Measurements from ENCODE around the gene ZNF701. TPM values are rescaled to one million over a fixed set of nuclear protein-coding genes. Genes with fewer than 3 reads are reported as not detected.
"Not testable (repeated sequence)": the region's sequence is repeated elsewhere in the genome, so short reads cannot be mapped to it uniquely, and the experiment has no call there.

ZNF701 gene
- total RNA-seq: 10 to 100 TPM; 14.9 to 19.0 TPM
- 11.2 to 29.2 reads per million in 2 donors for total RNA-seq

DNA sequence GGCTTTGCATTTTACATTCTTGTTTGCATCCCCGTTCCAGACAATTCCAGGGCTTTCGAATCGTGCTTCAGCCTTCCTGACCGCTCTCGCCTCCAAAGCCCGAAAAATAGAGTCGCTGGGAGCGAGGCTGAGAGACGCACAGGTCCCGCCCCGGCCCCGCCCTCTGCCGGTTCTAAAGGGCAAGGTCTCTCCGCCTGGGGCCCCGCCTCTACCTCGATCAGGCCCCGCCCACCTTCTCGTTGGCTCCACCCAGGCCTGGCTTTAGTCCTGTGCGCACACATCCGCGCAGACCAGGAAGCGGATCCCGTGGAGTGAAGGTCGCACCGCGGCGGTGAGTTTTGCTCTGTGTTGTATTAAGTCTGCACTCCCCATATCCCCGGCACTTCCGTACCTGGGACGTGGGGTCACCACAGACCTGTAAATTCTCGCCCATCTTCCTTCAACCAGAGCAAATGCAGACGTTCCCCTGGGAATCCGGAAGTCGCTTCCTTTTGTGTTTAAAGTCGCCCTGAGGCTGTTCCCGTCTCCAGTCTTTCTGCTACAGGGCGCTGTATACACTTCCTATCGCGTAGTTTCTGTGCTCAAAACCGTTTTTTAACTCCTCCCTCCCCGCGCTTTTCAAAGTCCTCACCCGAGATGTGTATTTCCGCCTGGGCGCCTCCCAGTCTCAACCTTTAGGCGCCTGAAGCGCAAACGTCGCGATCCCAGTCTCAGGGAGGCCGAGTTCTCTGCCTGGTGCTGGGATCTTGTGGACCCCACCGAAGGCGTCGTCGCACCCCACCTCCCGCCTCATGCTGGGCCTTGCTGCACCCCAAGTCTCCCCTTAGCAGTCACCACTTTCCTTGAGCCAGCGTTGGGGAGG lies at the start of gene ZNF701:
ZNF701 (plus strand) TSS at position 288 of the 862 bp plus-strand sequence. CDS start 3,861 bp downstream, outside the sequence.
- H3K27ac Mint-ChIP-seq: peak within 1 kb of the TSS; percentile 92

DNA sequence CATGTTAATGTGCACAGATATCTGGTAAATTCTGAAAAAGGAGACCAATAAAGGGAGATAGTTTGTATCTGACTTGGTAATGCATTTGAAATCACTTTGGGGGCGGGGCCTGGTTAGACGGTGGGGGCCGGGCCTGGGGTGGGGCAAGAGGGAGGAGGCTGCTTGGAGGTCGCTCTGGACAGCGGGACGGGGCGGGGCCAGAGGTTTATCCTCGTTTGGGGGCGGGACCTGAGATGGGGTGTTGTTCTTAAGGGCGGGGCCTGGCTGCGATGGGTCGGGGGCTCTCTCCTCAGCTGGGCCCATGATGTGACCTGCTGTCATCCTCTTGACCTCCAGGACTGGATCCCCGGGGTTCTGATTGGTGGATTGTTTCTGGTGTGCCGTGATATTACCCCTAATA lies 47.5 kb upstream of the ZNF701 start:
- no peaks in the 10 kb centered on the region for H3K27me3 Mint-ChIP-seq
- DNase-seq: no peak
- no peaks in the 10 kb centered on the region for H3K9me3 ChIP-seq (ENCODE audit: control insufficient read depth, low read length, poor library complexity, severe bottlenecking)
- H3K27ac Mint-ChIP-seq: no peak overlapping the region
- no peak for ATAC-seq
- H3K36me3 Mint-ChIP-seq (ENCODE audit: low read depth): no peaks in the 10 kb centered on the region
- H3K4me3 Mint-ChIP-seq: no peak overlapping the region
- H3K4me1 Mint-ChIP-seq: peaks cover 2% of the 10 kb centered on the region

More for the DNA sequence above, at the start of gene ZNF701:
- Mint-ChIP-seq H3K27me3 (no peaks in the 10 kb centered on the region), H3K36me3 (ENCODE audit: low read depth) (peaks cover 10% of the 10 kb centered on the region), H3K4me1 (peaks cover 18% of the 10 kb centered on the region), H3K4me3 (peak within 1 kb of the TSS; percentile 92)
- peaks cover 11% of the 10 kb centered on the region for H3K9me3 ChIP-seq (ENCODE audit: control insufficient read depth, low read length, poor library complexity, severe bottlenecking)
- ATAC-seq (peak; percentile 99), DNase-seq (peak; percentile 86 to 95 (median 93))

DNA sequence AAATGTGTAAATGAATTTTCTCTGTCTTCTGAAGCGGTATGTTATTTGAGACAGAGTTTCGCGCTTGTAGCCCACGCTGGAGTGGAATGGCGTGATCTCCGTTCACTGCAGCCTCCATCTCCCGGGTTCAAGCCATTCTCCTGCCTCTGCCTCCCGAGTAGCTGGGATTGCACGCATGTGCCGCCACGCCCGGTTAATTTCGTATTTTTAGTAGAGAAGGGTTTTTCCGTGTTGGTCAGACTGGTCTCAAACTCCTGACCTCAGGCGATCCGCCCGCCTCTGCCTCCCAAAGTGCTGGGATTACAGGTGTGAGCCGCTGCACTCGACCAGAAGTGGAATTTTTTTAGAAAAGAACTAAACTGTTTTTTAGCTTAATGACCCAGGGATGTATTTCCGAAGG lies 46.0 kb upstream of the ZNF701 start:
- no peak for ATAC-seq
- H3K27ac Mint-ChIP-seq: no peak overlapping the region
- peaks cover 14% of the 10 kb centered on the region for H3K4me1 Mint-ChIP-seq
- H3K36me3 Mint-ChIP-seq (ENCODE audit: low read depth): peaks cover 6% of the 10 kb centered on the region
- no peak overlapping the region for H3K4me3 Mint-ChIP-seq
- H3K27me3 Mint-ChIP-seq: no peaks in the 10 kb centered on the region
- no peaks in the 10 kb centered on the region for H3K9me3 ChIP-seq (ENCODE audit: control insufficient read depth, low read length, poor library complexity, severe bottlenecking)
- no peak for DNase-seq

DNA sequence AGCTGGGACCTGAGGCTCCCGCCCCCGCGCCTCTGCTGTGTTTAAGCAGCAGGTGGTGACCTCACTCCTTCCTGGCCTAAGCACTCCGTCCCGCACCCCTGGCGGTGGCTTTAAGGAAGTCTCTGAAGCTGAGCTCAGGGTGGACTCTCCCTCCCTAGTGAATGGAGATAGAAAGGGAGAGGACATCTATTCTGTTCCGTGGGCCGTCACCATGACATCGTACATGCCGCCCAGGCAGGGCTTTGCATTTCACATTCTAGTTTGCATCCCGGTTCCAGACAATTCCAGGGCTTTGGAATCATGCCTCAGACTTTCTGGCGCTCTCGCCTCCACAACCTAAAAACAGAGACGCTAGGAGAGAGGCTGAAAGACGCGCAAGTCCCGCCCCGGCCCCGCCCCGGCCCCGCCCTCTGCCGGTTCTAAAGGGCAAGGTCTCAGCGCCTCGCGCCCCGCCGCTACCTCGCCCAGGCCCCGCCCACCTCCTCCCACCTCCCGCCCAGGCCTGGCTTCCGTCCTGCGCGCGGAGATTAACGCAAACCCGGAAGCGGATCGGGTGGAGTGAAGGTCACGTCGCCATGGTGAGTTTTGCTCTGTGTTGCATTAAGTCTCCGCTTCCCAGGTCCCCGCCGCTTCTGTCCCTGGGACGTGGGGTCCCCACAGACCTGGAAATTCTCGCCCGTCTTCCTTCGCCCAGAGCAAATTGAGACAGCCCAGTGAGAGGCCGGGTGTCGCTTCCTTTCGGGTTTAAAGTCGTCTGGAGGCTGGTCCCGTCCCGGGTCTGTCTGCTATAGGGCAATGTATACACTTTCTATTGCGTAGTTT lies 42.7 kb upstream of the ZNF701 start, which contains the start of gene ZNF808:
ZNF808 (plus strand) TSS at position 535 of the 822 bp plus-strand sequence. CDS start 15,617 bp downstream, outside the sequence.
- no peaks in the 10 kb centered on the region for H3K9me3 ChIP-seq (ENCODE audit: control insufficient read depth, low read length, poor library complexity, severe bottlenecking)
- peak; percentile 94 for ATAC-seq
- Mint-ChIP-seq H3K27ac (peak within 1 kb of the TSS; percentile 96), H3K4me3 (peak within 1 kb of the TSS; percentile 97), H3K27me3 (no peaks in the 10 kb centered on the region), H3K4me1 (peaks cover 19% of the 10 kb centered on the region), H3K36me3 (ENCODE audit: low read depth) (peaks cover 6% of the 10 kb centered on the region)
- peak; percentile 86 to 98 (median 96) for DNase-seq

DNA sequence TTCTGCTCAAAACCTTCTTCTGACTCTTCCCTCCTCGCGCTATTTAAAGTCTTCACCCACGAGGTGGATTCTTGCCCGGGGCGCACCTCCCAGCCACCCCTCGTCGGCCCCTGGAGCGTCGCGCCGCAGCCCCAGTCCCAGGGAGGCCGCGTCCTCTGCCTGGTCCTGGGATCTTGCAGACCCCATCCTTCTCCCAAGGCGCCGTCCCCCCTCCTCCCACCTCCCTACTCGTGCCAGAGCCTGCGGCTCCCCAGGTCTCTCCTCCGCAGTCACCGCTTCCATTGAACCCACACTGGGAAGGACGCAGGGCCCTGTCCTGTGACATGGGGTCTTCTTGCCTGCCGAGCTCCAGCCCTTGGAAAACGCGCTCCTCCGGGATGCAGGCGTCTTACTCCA lies 42.1 kb upstream of the ZNF701 start:
- peak; percentile 2 for ATAC-seq
- Mint-ChIP-seq H3K27ac (peak overlapping the region; percentile 96), H3K4me3 (peak overlapping the region; percentile 97), H3K36me3 (ENCODE audit: low read depth) (peaks cover 6% of the 10 kb centered on the region), H3K4me1 (peaks cover 19% of the 10 kb centered on the region), H3K27me3 (no peaks in the 10 kb centered on the region)
- no peaks in the 10 kb centered on the region for H3K9me3 ChIP-seq (ENCODE audit: control insufficient read depth, low read length, poor library complexity, severe bottlenecking)
- DNase-seq: no peak

DNA sequence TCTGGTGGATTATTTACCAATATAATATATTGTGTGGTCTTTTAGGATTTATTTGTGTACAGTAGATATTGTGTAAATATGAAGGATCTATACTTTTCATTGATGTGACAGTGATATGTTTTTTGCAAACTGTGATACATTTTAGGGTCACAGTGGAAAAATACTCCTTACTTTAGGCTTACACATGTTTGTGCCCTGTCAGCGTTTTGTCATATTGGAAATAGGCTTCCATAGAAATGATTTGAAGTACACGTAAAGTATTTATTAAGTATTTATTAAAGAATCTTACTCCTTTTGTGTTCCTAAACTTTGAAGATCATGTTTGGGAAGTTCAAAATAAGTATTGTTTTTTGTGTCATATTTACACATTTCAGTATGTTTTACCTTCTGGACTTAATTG lies 37.6 kb upstream of the ZNF701 start:
- no peaks in the 10 kb centered on the region for H3K9me3 ChIP-seq (ENCODE audit: control insufficient read depth, low read length, poor library complexity, severe bottlenecking)
- Mint-ChIP-seq H3K27ac (no peak overlapping the region), H3K36me3 (ENCODE audit: low read depth) (peaks cover 8% of the 10 kb centered on the region), H3K27me3 (no peaks in the 10 kb centered on the region), H3K4me3 (no peak overlapping the region), H3K4me1 (peaks cover 34% of the 10 kb centered on the region)
- no peak for ATAC-seq
- DNase-seq: no peak

DNA sequence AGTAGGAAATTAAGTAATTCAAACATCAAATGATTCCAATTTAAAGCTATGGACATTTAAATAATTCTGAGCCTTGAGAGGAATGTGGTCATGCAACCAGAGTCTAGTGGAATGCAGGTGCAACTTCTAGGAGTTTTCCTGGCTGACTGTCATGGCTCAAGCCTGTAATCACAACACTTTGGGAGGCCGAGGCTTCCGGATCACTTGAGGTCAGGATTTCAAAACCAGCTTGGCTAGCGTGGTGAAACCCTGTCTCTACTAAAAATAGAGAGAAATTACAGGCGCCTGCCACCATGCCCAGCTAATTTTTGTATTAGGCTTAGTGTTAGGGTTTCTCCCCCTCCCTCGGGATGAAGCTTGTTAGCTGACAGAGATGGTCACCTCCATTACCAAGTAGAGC lies 36.2 kb upstream of the ZNF701 start:
- Mint-ChIP-seq H3K27ac (no peak overlapping the region), H3K4me1 (peaks cover 27% of the 10 kb centered on the region)

DNA sequence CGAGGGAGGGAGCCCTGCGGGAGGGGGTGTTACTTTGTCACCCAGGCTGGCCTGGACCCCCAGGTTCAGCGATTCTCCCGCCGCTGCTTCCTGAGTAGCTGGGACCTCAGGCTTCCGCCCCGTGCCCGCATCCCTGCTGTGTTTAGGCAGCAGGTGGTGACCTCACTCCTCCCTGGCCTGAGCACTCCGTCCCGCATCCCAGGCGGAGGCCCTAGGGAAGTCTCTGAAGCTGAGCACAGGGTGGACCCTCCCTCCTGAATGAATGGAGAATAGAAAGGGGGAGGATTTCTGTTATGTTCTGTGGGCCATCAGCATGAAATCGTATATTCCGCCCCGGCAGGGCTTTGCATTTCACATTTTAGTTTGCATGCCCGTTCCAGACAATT lies 34.7 kb upstream of the ZNF701 start:
- Mint-ChIP-seq H3K27ac (peak overlapping the region; percentile 84), H3K4me1 (peaks cover 24% of the 10 kb centered on the region), H3K4me3 (peak overlapping the region; percentile 92)
- DNase-seq (peak in 1 of 3 donors; percentile 8), ATAC-seq (peak; percentile 10)
- not testable (repeated sequence) for H3K9me3 ChIP-seq (ENCODE audit: control insufficient read depth, low read length, poor library complexity, severe bottlenecking); H3K27me3 Mint-ChIP-seq; H3K36me3 Mint-ChIP-seq (ENCODE audit: low read depth)

More for the DNA sequence above, 36.2 kb upstream of the ZNF701 start:
- no peak for DNase-seq
- Mint-ChIP-seq H3K27me3 (no peaks in the 10 kb centered on the region), H3K36me3 (ENCODE audit: low read depth) (peaks cover 2% of the 10 kb centered on the region), H3K4me3 (no peak overlapping the region)
- H3K9me3 ChIP-seq (ENCODE audit: control insufficient read depth, low read length, poor library complexity, severe bottlenecking): no peaks in the 10 kb centered on the region
- ATAC-seq: no peak

DNA sequence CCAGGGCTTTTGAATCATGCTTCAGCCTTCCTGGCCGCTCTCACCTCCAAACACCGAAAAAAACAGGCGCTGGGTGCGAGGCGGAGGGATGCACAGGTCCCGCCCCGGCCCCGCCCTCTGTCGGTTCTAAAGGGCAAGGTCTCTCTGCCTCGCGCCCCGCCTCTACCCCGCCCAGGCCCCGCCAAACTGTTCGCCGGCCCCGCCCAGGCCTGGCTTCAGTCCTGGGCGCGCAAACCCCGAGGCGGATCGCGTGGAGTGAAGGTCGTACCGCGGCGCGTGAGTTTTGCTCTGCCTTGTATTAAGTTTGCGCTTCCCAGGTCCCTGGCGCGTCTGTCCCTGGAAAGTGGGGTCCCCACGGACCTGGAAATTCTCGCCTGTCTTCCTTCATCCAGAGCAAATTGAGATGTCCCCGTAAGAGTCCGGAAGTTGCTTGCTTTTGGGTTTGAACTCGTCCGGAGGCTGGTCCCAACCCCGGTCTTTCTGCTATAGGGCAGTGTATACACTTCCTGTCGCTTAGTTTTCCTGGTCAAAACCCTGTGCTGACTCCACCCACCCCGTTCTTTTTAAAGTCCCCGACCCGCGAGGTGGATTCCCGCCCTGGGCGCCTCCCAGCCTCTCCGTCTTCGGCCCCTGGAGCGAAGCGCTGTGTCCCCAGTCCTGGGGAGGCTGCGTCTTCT lies 34.2 kb upstream of the ZNF701 start:
- no peaks in the 10 kb centered on the region for H3K27me3 Mint-ChIP-seq
- peak overlapping the region; percentile 84 for H3K27ac Mint-ChIP-seq
- H3K4me3 Mint-ChIP-seq: peak overlapping the region; percentile 92
- no peaks in the 10 kb centered on the region for H3K9me3 ChIP-seq (ENCODE audit: control insufficient read depth, low read length, poor library complexity, severe bottlenecking)
- DNase-seq (peak; percentile 82 to 89 (median 87)), ATAC-seq (peak; percentile 96)
- peaks cover 2% of the 10 kb centered on the region for H3K36me3 Mint-ChIP-seq (ENCODE audit: low read depth)
- peaks cover 24% of the 10 kb centered on the region for H3K4me1 Mint-ChIP-seq

DNA sequence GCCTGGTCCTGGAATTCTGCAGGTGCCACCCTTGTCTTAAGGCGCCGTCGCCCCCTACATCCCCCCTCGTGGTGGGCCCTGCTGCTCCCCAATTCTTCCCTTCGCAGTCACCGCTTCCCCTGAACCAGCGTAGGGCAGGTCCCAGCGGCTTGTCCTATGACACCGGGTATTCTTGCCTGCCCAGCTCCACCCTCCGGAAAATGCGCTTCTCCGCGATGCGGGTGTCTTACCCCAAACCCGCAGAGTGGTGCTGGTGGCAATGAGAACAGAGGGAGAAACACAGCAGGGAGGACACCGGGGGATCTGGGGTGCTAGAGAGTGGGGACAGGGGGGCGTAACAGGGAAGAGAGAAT lies 33.7 kb upstream of the ZNF701 start:
- peaks cover 22% of the 10 kb centered on the region for H3K4me1 Mint-ChIP-seq
- H3K36me3 Mint-ChIP-seq (ENCODE audit: low read depth): peaks cover 2% of the 10 kb centered on the region
- ATAC-seq (peak; percentile 53), DNase-seq (peak in 1 of 3 donors; percentile 20)
- H3K27me3 Mint-ChIP-seq: no peaks in the 10 kb centered on the region
- no peaks in the 10 kb centered on the region for H3K9me3 ChIP-seq (ENCODE audit: control insufficient read depth, low read length, poor library complexity, severe bottlenecking)
- H3K27ac Mint-ChIP-seq: peak overlapping the region; percentile 84
- peak overlapping the region; percentile 92 for H3K4me3 Mint-ChIP-seq

DNA sequence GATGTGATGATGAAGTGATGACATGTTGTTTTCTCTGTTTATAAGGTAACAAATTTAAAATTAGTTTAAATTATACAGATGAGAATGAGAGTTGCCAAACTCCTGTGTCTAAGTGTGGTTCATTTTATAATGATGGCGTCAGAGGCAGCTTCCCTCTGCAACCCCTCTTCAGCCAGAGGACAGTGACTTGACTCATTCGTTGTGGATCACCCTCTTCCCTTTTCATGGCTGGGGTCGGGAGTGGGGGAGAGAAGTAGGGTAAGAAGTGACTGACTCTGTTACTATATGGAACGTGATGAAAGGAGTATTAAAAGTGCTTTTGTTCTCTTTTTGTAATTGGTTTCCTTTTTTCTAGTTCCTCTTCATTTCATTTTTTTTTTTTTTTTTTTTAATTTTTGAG lies 31.3 kb upstream of the ZNF701 start:
- not testable (repeated sequence) for H3K27ac Mint-ChIP-seq; DNase-seq; H3K27me3 Mint-ChIP-seq; ATAC-seq; H3K4me3 Mint-ChIP-seq; H3K9me3 ChIP-seq (ENCODE audit: control insufficient read depth, low read length, poor library complexity, severe bottlenecking)
- peaks cover 29% of the 10 kb centered on the region for H3K4me1 Mint-ChIP-seq
- H3K36me3 Mint-ChIP-seq (ENCODE audit: low read depth): peaks cover 10% of the 10 kb centered on the region

DNA sequence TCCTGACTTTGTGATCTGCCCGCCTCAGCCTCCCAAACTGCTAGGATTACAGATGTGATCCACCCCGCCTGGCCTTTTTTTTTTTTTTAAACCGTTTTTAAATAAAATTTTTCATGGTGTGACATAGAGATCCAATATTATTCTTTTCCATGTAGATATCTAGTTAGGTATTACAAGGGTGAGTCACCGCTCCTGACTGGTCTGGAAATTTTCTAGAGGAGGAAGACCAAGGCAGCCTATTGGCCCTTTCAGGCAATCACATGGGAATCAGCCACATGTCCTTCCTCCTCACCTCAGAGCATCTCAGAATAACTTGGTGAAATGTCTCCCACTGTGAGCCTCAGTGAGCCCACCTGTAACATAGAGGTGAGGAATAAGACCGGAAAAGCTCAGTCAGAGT lies 28.9 kb upstream of the ZNF701 start:
- not testable (repeated sequence) for H3K9me3 ChIP-seq (ENCODE audit: control insufficient read depth, low read length, poor library complexity, severe bottlenecking); DNase-seq; ATAC-seq; H3K27ac Mint-ChIP-seq; H3K4me3 Mint-ChIP-seq; H3K27me3 Mint-ChIP-seq
- peaks cover 21% of the 10 kb centered on the region for H3K4me1 Mint-ChIP-seq
- H3K36me3 Mint-ChIP-seq (ENCODE audit: low read depth): peaks cover 10% of the 10 kb centered on the region

DNA sequence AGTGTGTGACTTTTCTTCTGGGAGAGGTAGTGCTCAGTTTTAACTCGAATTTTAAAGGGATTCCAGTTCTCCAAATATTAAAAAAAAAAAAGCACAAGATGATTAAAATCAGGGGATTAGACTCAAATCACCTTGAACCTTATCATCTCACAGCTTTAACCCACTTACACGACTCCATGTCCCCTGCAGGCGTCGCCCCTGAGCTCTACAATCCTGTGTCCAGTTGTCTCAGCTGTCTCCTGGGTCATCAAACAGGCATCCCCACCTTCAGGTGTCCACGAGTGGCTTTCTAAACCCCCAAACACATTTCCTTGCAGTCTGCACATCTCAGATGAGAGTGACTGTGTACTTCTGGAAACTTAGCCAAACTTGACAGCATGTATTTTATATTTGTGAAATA lies 28.5 kb upstream of the ZNF701 start:
- no peak for DNase-seq
- Mint-ChIP-seq H3K36me3 (ENCODE audit: low read depth) (peaks cover 9% of the 10 kb centered on the region), H3K27ac (no peak overlapping the region), H3K27me3 (no peaks in the 10 kb centered on the region), H3K4me3 (no peak overlapping the region), H3K4me1 (peaks cover 17% of the 10 kb centered on the region)
- no peak for ATAC-seq
- no peaks in the 10 kb centered on the region for H3K9me3 ChIP-seq (ENCODE audit: control insufficient read depth, low read length, poor library complexity, severe bottlenecking)

Measured in T-helper 17 cell (primary cell).